GM21381 (cell line): ENCODE data around the gene ESF1.
A peak's percentile ranks its signal among the peaks of the same experiment; 100 is the strongest.
"Not testable (repeated sequence)": the region's sequence is repeated elsewhere in the genome, so short reads cannot be mapped to it uniquely, and the experiment has no call there.

Experiments used
- ATAC-seq: cut with Tn5 transposase; IDR thresholded peaks from one replicate; pipeline ENCODE4 v1.9.1; 2021; ENCODE audit warnings: mild to moderate bottlenecking, moderate library complexity; ENCODE audit not compliant: unreplicated experiment

The ESF1 gene

GRCh38 chr20:13788167-13788834 lies 3.6 kb upstream of the ESF1 start:
- ATAC-seq: no peak

- ATAC-seq: no peak
Measured at GRCh38 chr20:13786143-13786828, 1.6 kb upstream of the ESF1 start.

- ATAC-seq: peak; percentile 15
Measured at GRCh38 chr20:13784271-13784892, 337 bp downstream of the ESF1 start.

GRCh38 chr20:13783528-13783927 lies 1.2 kb downstream of the ESF1 start:
- no peak for ATAC-seq

- no peak for ATAC-seq
Measured at GRCh38 chr20:13778827-13779226, 5.9 kb downstream of the ESF1 start.

- no peak for ATAC-seq
Measured at GRCh38 chr20:13777171-13777601, 7.5 kb downstream of the ESF1 start.

- ATAC-seq: no peak
Measured at GRCh38 chr20:13775867-13776266, 8.9 kb downstream of the ESF1 start.

- ATAC-seq: no peak
Measured at GRCh38 chr20:13772529-13772928, 12.2 kb downstream of the ESF1 start.

- no peak for ATAC-seq
Measured at GRCh38 chr20:13771853-13772453, 12.8 kb downstream of the ESF1 start.

GRCh38 chr20:13770141-13770540 lies 14.6 kb downstream of the ESF1 start:
- ATAC-seq: no peak

GRCh38 chr20:13765868-13766416 lies 18.8 kb downstream of the ESF1 start:
- ATAC-seq: no peak

GRCh38 chr20:13765299-13765698 lies 19.4 kb downstream of the ESF1 start:
- no peak for ATAC-seq

- not testable (repeated sequence) for ATAC-seq
Measured at GRCh38 chr20:13760451-13760946, 24.2 kb downstream of the ESF1 start.

GRCh38 chr20:13758884-13759283 lies 25.8 kb downstream of the ESF1 start:
- ATAC-seq: no peak

GRCh38 chr20:13756551-13756950 lies 28.2 kb downstream of the ESF1 start:
- no peak for ATAC-seq

- ATAC-seq: no peak
Measured at GRCh38 chr20:13755809-13756208, 28.9 kb downstream of the ESF1 start.

GRCh38 chr20:13753436-13754036 lies 31.2 kb downstream of the ESF1 start:
- no peak for ATAC-seq

- no peak for ATAC-seq
Measured at GRCh38 chr20:13749811-13750210, 34.9 kb downstream of the ESF1 start.

GRCh38 chr20:13745784-13746183 lies 38.9 kb downstream of the ESF1 start:
- ATAC-seq: no peak

- no peak for ATAC-seq
Measured at GRCh38 chr20:13744352-13744751, 40.4 kb downstream of the ESF1 start.

GRCh38 chr20:13741879-13742278 lies 42.8 kb downstream of the ESF1 start:
- no peak for ATAC-seq
